ENCODE measurements around the gene FXYD3. TPM values are rescaled to one million over a fixed set of nuclear protein-coding genes. Genes with fewer than 3 reads are reported as not detected.
A peak's percentile ranks its signal among the peaks of the same experiment; 100 is the strongest.
"Not testable (repeated sequence)": the region's sequence is repeated elsewhere in the genome, so short reads cannot be mapped to it uniquely, and the experiment has no call there.

Gene FXYD3
- total RNA-seq, 3 donors from 2014 or later, result 1,086 to 3,973 (median 3,185) TPM

DNA sequence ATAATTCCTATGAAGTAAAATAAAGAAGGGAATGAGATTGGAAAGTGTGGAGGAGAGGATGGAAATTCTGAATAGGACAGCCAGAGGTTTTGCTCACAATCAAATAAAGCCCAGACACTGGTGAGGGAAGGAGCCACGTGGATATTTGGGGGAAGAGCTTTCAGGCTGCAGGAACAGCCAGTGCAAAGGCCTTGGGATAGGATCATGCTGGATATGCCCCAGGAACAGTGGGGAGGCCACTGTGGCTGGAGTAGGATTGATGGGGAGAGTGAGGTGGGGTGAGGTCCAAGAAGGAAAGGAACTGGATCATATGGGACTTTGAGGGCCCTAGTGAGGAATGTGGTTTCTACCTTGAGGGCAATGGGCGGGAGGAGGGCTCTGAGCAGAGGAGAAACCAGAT, 34.8 kb downstream of the FXYD3 start:
- DNase-seq (no peak), ATAC-seq (no peak)
- no peaks in the 10 kb centered on the region for H3K9me3 ChIP-seq
- H3K4me1 ChIP-seq (ENCODE audit: low read depth), result no peaks in the 10 kb centered on the region
- H3K36me3 ChIP-seq (ENCODE audit: low read depth), result no peaks in the 10 kb centered on the region
- no peak overlapping the region for H3K4me3 ChIP-seq
- no peak for TF ChIP-seq CTCF (IDR thresholded peaks at IDR 0.05)
- intact Hi-C loops (cut with DNase I, micrococcal nuclease), result no loop called here

DNA sequence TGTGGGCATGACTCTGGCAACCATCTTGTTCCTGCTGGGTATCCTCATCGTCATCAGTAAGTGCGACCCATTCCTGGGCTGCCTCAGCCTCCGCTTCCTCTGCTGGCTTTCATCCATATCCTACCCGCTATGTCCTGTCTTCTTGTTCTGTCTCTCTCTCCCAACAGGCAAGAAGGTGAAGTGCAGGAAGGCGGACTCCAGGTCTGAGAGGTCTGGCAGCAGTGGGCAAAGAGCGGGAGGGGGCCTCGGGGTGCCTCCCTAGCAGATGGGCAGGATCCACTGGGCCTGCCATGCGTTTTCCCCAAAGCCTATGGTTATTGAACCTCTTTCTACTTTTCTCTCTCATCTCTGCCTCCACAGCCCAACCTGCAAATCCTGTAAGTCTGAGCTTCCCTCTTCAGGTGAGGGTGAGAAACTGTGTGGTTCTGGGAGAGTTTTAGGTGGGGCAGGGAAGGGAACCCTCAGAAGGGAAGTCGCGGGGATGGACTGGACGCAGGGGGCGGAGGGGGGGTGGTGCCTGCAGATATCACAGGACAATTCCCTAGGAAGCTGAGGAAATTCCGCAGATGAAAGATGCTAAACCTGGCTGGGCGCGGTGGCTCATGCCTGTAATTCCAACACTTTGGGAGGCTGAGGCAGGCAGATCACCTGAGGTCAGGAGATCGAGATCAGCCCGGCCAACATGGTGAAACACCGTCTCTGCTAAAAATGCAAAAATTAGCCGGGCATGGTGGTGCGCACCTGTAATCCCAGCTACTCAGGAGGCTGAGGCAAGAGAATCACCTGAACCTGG, 35.8 kb downstream of the FXYD3 start:
- no peaks in the 10 kb centered on the region for H3K36me3 ChIP-seq (ENCODE audit: low read depth)
- no peaks in the 10 kb centered on the region for H3K9me3 ChIP-seq
- H3K4me3 ChIP-seq, result no peak overlapping the region
- no peak for TF ChIP-seq CTCF (IDR thresholded peaks at IDR 0.05)
- DNase-seq, result no peak
- no peaks in the 10 kb centered on the region for H3K4me1 ChIP-seq (ENCODE audit: low read depth)
- intact Hi-C loops (cut with DNase I, micrococcal nuclease), result no loop called here
- ATAC-seq, result no peak

DNA sequence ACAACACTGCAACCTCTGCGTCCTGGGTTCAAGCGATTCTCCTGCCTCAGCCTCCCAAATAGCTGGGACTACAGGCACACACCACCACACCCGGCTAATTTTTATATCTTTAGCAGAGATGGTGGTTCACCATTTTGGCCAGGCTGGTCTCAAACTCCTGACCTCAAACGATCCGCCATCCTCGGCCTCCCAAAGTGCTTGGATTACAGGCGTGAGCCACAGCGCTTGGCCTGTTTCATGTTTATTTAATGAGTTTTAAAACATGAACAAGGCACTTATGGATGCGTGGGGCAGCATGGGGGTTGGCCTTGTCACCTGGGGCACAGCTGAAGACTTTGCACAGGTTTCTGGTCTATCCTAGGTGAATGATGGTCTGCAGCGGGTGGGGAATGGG, 37.5 kb downstream of the FXYD3 start:
- H3K36me3 ChIP-seq (ENCODE audit: low read depth); intact Hi-C loops (cut with DNase I, micrococcal nuclease); H3K4me3 ChIP-seq; ATAC-seq; H3K9me3 ChIP-seq; H3K4me1 ChIP-seq (ENCODE audit: low read depth); DNase-seq: not testable (repeated sequence)

- ATAC-seq, result peak; percentile 61
These were observed 38.3 kb downstream of the FXYD3 start for GRCh38 chr19:35153701-35154524.

GRCh38 chr19:35154525-35155406, 39.1 kb downstream of the FXYD3 start, which contains the start of gene FXYD5:
TSS of gene FXYD5 (plus strand) at chr19:35154735. CDS start at chr19:35155551, 816 bp downstream.
- Histone ChIP-seq H3K36me3 (ENCODE audit: low read depth) (no peaks in the 10 kb centered on the region), H3K4me1 (ENCODE audit: low read depth) (no peaks in the 10 kb centered on the region), H3K9me3 (no peaks in the 10 kb centered on the region), H3K4me3 (peak within 1 kb of the TSS; percentile 34)
- peak; percentile 91 for ATAC-seq
- no peak for TF ChIP-seq CTCF (IDR thresholded peaks at IDR 0.05)
- intact Hi-C loops (cut with DNase I, micrococcal nuclease), result no loop called here
- DNase-seq, result peak; percentile 66 to 88 (median 74)

More at GRCh38 chr19:35153701-35154524, 38.3 kb downstream of the FXYD3 start:
- intact Hi-C loops (cut with DNase I, micrococcal nuclease), result no loop called here
- peak in 2 of 3 donors; percentile 68 to 71 for DNase-seq
- no peak for TF ChIP-seq CTCF (IDR thresholded peaks at IDR 0.05)
- Histone ChIP-seq H3K9me3 (no peaks in the 10 kb centered on the region), H3K36me3 (ENCODE audit: low read depth) (no peaks in the 10 kb centered on the region), H3K4me1 (ENCODE audit: low read depth) (no peaks in the 10 kb centered on the region), H3K4me3 (no peak overlapping the region)

Measured in mucosa of descending colon (tissue), 3 donors.